IPS-18a (cell line): Measurements from ENCODE around the gene ADM2.

Experiments used
- H3K27ac ChIP-seq: one replicate; pipeline ENCODE4 v1.5.1; 2013; ENCODE audit warnings: low read length
- H3K27me3 ChIP-seq: one replicate; pipeline ENCODE4 v1.6.1; 2013; ENCODE audit warnings: mild to moderate bottlenecking, low read length; ENCODE audit not compliant: control insufficient read depth, insufficient read depth
- H3K36me3 ChIP-seq: one replicate; pipeline ENCODE4 v1.6.1; 2013; ENCODE audit warnings: low read depth, low read length; ENCODE audit not compliant: control insufficient read depth
- H3K4me1 ChIP-seq: one replicate; pipeline ENCODE4 v1.6.1; 2013; ENCODE audit warnings: low read depth, low read length; ENCODE audit not compliant: control insufficient read depth
- H3K4me3 ChIP-seq: one replicate; pipeline ENCODE4 v1.5.1; 2013; ENCODE audit warnings: low read length
- H3K9ac ChIP-seq: one replicate; pipeline ENCODE4 v1.6.1; 2013; ENCODE audit warnings: mild to moderate bottlenecking, low read length, moderate library complexity
- H3K9me3 ChIP-seq: one replicate; pipeline ENCODE4 v1.6.1; 2013; ENCODE audit warnings: low read depth, low read length; ENCODE audit not compliant: control insufficient read depth

ADM2 gene

DNA sequence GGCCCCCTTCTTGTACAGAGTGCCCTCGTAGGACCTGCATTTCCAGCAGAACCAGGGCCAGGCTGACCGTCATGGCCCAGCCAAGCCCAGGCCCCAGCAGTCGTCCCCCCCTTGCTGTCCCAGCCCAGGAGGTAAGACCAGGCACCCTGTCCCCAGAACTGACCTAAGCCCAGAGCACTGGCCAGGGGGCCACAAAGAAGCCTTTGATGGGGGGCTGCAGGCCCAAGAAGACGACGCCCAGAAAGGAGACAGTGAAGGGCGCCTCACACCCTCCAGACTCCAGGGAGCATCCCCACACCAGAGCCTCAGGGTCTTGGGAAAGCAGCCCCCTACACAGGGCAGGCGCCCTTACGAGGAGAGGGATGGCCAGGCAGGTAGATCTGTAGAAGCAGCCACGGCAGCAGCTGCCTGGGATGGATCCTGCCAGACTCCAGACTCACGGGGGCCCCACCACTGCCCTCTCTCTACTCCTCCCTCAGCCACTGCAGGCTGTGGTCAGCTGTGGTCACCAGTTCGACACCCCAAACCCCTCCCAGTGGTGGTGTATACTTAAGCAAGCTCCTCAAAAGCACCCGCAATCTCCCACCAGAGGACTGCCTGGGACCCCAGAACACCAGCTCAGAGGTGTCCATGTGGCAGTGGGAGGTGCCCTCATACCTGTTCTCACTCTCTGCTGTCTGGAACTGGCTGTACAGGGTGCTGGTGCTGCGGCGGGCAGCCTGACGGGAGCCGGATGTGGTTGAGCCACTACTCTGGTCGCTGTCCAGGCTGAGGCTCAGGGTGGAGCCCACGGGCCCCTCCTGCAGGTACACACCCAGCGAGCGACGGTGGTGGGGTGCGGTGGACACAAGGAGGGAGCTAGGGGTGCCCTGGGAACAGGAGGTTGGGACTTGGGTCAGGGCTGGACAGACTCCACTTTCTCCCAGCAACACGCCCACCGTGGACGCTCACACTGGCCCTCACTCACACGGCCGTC, 33.5 kb upstream of the ADM2 start:
- Histone ChIP-seq H3K9me3 (no peaks in the 10 kb centered on the region), H3K9ac (no peak overlapping the region), H3K27ac (no peak overlapping the region), H3K4me3 (no peak overlapping the region), H3K36me3 (peaks cover 19% of the 10 kb centered on the region), H3K27me3 (no peaks in the 10 kb centered on the region), H3K4me1 (no peaks in the 10 kb centered on the region)

DNA sequence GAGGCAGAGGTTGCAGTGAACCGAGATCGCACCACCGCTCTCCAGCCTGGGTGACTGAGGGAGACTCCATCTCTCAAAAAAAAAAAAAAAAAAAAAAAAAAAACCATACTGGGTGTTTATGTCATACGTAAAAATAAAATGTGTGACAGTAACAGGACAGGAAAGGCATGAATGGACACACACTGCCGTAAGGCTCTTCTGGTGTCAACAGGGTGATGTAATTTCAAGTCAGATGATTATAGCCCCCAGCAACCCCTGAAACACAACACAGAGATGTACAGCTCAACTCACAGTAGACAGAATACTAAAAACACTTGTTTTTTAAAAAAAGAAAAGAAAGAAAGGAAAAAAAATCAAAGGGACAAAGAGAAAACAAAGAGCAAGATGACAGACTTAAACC, 28.7 kb upstream of the ADM2 start:
- no peaks in the 10 kb centered on the region for H3K9me3 ChIP-seq

DNA sequence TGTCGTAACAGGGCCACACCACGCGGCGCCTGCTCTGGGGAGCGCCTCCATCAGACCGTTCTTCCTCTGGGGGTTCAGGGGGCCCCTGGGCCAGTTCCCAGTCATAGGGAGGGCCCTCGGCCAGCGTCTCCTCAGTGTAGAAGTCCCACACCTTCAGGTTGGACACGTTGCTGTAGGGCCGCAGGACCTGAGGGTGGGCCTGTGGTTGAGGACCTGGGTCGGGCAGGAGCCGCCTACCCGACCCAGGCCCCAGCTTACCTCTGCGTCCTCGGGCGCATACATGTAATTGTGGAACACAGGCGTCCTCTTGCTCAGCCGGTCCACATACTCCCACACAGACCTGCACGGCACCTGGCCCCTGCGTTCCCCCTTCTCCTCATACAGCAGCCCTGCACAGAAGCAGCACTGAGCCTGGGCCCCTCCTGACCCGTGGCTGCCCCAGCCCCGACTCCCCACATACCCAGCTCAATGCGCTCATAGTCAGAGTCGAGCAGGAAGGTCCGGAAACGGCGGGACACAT, 26.7 kb upstream of the ADM2 start:
- peaks cover 35% of the 10 kb centered on the region for H3K36me3 ChIP-seq

More for the DNA sequence above, 28.7 kb upstream of the ADM2 start:
- no peaks in the 10 kb centered on the region for H3K27me3 ChIP-seq
- H3K27ac ChIP-seq: no peak overlapping the region
- H3K9ac ChIP-seq: no peak overlapping the region
- no peaks in the 10 kb centered on the region for H3K4me1 ChIP-seq
- H3K4me3 ChIP-seq: no peak overlapping the region
- H3K36me3 ChIP-seq: peaks cover 38% of the 10 kb centered on the region

DNA sequence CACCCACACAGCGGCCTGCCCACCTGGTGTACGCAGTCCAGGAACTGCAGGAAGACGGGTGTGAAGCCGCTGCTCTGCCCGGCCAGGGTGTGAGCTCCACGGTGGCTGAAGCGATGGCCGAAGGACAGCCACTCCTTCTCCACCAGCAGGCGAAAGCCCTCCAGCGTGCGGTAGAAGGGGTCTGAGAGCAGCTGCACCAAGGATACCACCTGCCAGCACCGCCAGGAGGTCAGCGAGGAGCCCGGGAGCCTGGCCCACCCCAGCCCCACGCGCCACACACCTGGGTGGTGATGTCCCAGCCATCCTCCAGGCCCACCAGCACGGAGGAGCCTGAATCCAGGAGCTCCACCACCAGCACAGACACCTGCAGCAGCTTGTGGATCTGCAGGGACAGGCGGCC, 26.1 kb upstream of the ADM2 start:
- no peaks in the 10 kb centered on the region for H3K9me3 ChIP-seq
- peaks cover 41% of the 10 kb centered on the region for H3K36me3 ChIP-seq
- H3K27ac ChIP-seq: no peak overlapping the region
- H3K4me1 ChIP-seq: no peaks in the 10 kb centered on the region
- H3K27me3 ChIP-seq: no peaks in the 10 kb centered on the region
- no peak overlapping the region for H3K4me3 ChIP-seq
- no peak overlapping the region for H3K9ac ChIP-seq

More for the DNA sequence above, 26.7 kb upstream of the ADM2 start:
- Histone ChIP-seq H3K27ac (no peak overlapping the region), H3K27me3 (no peaks in the 10 kb centered on the region), H3K9ac (no peak overlapping the region), H3K9me3 (no peaks in the 10 kb centered on the region), H3K4me3 (no peak overlapping the region), H3K4me1 (no peaks in the 10 kb centered on the region)

DNA sequence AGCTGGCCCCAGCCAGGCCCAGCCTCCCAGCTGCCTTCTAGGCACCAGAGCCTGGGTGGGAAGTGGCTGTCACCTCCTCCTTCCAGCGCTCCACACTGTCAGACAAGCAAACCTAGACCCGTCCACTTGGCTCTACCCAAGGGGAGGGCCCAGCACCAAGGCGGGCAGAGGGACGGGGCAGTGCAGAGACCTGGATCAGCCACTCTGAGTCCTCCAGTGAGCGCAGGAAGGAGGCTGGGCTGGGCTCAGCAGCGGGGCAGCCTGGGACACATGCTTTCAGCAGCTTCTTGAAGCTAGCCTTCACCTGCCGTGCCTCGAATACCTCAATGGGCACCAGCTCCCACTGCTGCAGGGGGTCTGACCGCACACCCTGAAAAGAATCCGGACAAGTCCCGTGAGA, 25.3 kb upstream of the ADM2 start:
- no peaks in the 10 kb centered on the region for H3K27me3 ChIP-seq
- H3K27ac ChIP-seq: no peak overlapping the region
- no peak overlapping the region for H3K9ac ChIP-seq
- H3K4me3 ChIP-seq: no peak overlapping the region
- H3K9me3 ChIP-seq: no peaks in the 10 kb centered on the region
- H3K36me3 ChIP-seq: peaks cover 49% of the 10 kb centered on the region
- no peaks in the 10 kb centered on the region for H3K4me1 ChIP-seq

DNA sequence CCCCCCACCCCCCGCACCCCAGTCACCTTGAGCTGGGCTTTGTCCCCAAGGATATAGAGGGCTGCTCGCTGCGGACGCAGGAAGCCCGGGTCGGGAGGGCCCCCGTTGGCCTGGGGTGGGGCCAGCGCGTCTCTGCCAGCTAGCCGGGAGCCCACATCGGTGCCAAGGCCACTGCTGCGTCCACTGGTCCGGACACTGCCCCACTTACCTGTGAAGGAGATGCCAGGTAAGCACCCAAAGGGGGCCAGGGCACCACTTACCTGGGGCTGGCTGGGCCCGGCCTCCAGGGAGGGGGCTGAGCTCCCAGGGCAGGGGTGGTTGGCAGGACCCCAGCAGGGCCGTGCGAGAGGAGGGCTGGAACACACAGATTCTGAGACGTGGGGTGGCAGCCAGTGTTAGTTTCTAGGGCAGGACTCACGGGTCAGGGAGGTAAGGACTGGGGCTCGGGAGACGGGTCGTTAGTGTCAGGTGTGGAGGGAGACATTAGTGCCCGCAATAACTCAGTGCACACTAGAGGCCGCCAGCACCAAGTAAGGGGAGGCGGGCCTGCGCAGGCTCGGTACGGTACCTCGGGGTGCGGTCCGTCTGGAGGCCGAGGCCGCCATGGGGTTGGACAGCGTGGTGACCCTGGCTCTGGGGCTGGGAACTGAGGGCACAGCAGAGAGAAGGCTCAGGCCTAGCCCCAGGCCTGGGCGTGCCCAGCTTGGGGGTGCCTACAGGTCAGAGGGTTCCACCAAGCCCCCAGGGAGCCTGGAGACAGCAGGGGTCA, 24.7 kb upstream of the ADM2 start:
- H3K27ac ChIP-seq: no peak overlapping the region
- no peak overlapping the region for H3K4me3 ChIP-seq
- no peaks in the 10 kb centered on the region for H3K4me1 ChIP-seq
- H3K9ac ChIP-seq: no peak overlapping the region
- peaks cover 53% of the 10 kb centered on the region for H3K36me3 ChIP-seq
- no peaks in the 10 kb centered on the region for H3K27me3 ChIP-seq
- no peaks in the 10 kb centered on the region for H3K9me3 ChIP-seq

DNA sequence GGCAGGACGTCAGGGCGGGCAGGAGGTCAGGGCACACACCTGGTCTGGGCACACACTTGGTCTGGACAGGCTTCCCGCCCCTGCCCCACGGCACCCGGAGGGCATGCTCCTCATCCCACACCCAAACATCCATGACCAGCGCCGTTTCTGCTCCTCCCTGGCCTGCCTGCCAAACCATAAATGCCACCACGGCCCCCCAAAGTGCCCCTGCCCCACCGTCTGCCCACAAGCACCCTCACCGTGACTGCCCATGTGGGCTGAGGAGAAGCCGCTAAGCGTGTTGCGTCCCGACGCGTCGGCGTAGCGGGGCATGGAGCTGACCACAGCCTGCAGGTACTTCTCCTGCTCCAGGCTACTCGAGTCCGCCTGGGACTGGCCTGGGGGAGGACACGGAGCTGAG, 22.3 kb upstream of the ADM2 start:
- Histone ChIP-seq H3K36me3 (peaks cover 68% of the 10 kb centered on the region), H3K27me3 (no peaks in the 10 kb centered on the region), H3K4me3 (no peak overlapping the region), H3K4me1 (no peaks in the 10 kb centered on the region), H3K9me3 (no peaks in the 10 kb centered on the region), H3K9ac (no peak overlapping the region), H3K27ac (no peak overlapping the region)

DNA sequence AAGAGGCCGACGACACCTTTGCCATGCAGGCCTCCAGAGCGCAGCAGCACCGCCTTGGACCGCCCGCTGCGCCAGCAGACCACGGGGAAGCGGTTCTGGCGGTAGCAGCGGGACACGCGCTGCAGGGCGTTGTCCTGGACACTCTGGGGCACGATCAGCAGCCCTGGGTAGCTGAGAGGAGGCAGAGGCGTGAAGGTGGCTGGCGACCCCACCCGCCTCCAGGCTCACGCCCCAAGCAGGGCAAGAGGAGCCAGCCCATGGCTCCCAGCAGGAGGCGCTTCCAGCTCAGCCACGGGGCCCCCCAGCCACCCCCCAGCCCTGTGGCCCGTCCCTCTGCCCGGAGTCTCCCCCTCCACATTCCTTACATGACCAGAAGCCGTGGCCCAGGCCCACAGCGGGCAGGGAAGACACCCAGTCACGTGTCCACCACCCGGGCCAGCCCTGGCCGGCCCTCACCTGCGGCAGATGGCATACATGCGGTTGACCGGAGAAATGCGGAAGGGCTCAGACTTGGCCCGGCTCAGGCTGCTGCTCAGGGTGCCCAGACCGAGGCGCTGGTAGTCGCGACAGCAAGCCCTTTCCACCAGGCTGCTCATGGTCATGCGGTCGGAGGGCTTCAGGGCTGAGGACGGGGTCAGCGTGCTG, 21.7 kb upstream of the ADM2 start:
- peaks cover 68% of the 10 kb centered on the region for H3K36me3 ChIP-seq
- H3K9ac ChIP-seq: no peak overlapping the region
- no peaks in the 10 kb centered on the region for H3K4me1 ChIP-seq
- H3K4me3 ChIP-seq: no peak overlapping the region
- H3K27me3 ChIP-seq: no peaks in the 10 kb centered on the region
- H3K9me3 ChIP-seq: no peaks in the 10 kb centered on the region
- H3K27ac ChIP-seq: no peak overlapping the region

DNA sequence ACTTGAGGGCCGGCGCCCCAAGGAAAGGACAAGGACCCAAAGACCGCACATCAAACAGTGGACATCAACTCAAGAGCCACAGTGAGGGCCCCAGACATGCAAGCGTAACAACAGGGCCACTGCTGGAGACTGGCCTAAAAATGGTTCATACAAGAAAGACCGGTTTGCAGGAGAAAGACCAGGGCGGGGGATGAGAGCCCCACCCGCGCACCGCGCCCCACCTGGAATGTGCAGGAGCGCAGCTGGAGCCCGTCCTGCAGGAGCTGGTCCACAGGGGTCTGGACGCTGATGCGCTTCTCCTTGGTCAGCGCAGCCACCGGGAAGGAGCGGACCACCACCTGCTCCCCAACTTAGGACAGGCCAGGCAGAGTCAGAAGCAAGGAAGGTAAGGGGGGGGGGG, 20.4 kb upstream of the ADM2 start:
- Histone ChIP-seq H3K4me1 (no peaks in the 10 kb centered on the region), H3K9ac (no peak overlapping the region), H3K36me3 (peaks cover 71% of the 10 kb centered on the region), H3K27me3 (no peaks in the 10 kb centered on the region), H3K4me3 (no peak overlapping the region), H3K27ac (no peak overlapping the region), H3K9me3 (no peaks in the 10 kb centered on the region)

DNA sequence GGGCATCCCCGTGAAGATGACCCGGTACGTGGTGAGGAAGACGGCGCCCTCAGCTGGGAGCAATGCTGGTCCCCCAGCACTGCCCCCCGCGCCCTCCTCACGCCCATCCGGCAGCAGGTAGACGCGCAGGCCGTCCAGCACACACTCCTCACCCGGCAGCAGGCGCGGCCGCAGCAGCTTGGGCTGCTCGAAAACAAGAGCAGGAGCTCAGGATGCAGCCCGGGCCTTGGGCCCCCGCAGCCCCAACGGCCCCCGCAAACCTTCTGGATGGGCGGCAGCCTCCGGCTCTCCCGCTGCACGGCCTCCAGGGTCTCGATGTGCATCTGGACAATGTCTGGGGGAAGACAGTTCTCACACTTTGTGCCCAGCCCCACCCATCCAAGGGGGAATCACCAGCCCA, 19.8 kb upstream of the ADM2 start:
- Histone ChIP-seq H3K9ac (no peak overlapping the region), H3K4me1 (no peaks in the 10 kb centered on the region), H3K9me3 (no peaks in the 10 kb centered on the region), H3K27ac (no peak overlapping the region), H3K4me3 (no peak overlapping the region), H3K36me3 (peaks cover 73% of the 10 kb centered on the region), H3K27me3 (no peaks in the 10 kb centered on the region)

DNA sequence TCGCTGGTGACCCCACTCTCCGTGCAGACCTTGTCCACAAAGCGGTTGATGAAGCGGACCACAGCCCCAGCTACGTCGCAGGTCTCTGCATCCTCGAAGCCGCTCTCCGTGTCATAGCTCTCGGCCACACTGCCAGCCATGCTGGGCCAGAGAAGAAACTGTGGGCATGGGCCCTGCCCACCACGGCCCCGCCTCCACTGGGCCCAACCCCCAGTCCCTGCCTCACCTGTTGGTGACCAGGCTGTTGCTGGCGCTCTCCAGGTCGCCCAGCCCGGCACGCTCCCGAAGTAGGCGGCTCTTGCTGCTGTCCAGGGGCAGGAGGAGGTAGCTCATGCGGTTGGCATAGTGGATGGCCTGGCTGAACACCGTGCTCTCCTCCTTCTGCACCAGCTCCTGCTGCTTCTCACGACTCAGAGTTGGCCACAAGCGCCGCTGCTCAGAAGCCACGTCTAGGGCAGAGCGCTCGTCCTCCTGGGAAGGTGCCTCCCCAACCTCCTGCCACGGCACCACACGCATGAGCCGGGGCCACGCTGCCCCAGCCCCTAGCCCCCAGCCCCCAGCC, 19.3 kb upstream of the ADM2 start:
- Histone ChIP-seq H3K9ac (no peak overlapping the region), H3K36me3 (peaks cover 79% of the 10 kb centered on the region), H3K4me3 (no peak overlapping the region)

More for the DNA sequence above, 19.3 kb upstream of the ADM2 start:
- Histone ChIP-seq H3K4me1 (no peaks in the 10 kb centered on the region), H3K27ac (no peak overlapping the region), H3K27me3 (no peaks in the 10 kb centered on the region), H3K9me3 (no peaks in the 10 kb centered on the region)
